ENCODE measurements around the gene KDM2B. TPM values are rescaled to one million over a fixed set of nuclear protein-coding genes. Genes with fewer than 3 reads are reported as not detected.
A peak's percentile ranks its signal among the peaks of the same experiment; 100 is the strongest.

The KDM2B gene
- polyA plus RNA-seq, 3 donors: 9.7 to 68.1 (median 9.7) TPM

DNA sequence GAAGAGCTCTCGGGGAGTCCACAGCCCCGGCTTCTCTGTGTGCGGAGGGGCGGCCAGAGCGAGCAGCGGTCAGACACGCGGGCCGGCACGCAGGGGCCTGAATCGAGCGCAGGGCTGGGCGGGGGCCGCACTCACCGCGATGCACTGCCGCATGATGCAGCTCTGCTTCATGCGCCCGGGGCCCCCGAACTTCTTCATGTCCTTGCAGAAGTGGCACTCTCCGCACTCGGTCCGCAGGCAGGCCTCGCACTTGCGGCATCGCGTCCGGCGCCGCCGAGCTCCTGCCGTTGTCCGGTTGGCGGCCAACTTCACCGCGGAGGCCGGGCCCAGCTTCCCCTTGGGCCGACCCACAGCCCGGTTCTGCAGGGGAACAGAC lies 127.8 kb downstream of the KDM2B start:
- Histone ChIP-seq H3K36me3 (replicated peaks in 1 of 2; ENCODE audit: control insufficient read depth in 1 of 2, insufficient read depth in 2 of 2, low read length in 2 of 2) (peaks cover 0 to 11% of the 10 kb centered on the region in 2 donors), H3K4me2 (replicated peaks; ENCODE audit: extremely low read depth, low read length, poor library complexity, severe bottlenecking) (peak overlapping the region; percentile 62), H3K27me3 (ENCODE audit: control insufficient read depth in 2 of 2, insufficient read depth in 2 of 2, low read length in 2 of 2) (no peaks in the 10 kb centered on the region), H3K27ac (ENCODE audit: low read depth in 1 of 2, low read length in 2 of 2) (peak overlapping the region; percentile 82 to 89), H3K79me2 (ENCODE audit: insufficient read depth, low read length) (peaks cover 71% of the 10 kb centered on the region), H3K4me3 (replicated peaks in 1 of 3; ENCODE audit: low read depth in 2 of 3, low read length in 3 of 3) (peak overlapping the region in 1 of 3 experiments; percentile 67), H3K4me1 (ENCODE audit: control insufficient read depth in 1 of 2, insufficient read depth in 2 of 2, low read length in 2 of 2) (peaks cover 63 to 69% of the 10 kb centered on the region in 2 donors), H3K9ac (ENCODE audit: insufficient read depth, low read length, poor library complexity, severe bottlenecking) (peak overlapping the region; percentile 42), H4K20me1 (ENCODE audit: insufficient read depth, low read length) (peaks cover 36% of the 10 kb centered on the region), H2AFZ (ENCODE audit: insufficient read depth, low read depth, low read length, poor library complexity, severe bottlenecking) (no peak overlapping the region), H3K9me3 (replicated peaks in 1 of 2; ENCODE audit: control insufficient read depth in 1 of 2, insufficient read depth in 1 of 2, low read length in 2 of 2) (no peaks in the 10 kb centered on the region)
- Mint-ChIP-seq H3K36me3 (peaks cover 28 to 30% of the 10 kb centered on the region in 2 donors), H3K4me3 (peak overlapping the region in 1 of 2 donors; percentile 2), H3K27me3 (ENCODE audit: low read depth in 3 of 3) (peaks cover 0 to 2% (median 2%) of the 10 kb centered on the region in 3 donors), H3K4me1 (peaks cover 75% of the 10 kb centered on the region), H3K27ac (peak overlapping the region in 6 of 7 donors; percentile 8 to 99 (median 98)), H3K9me3 (no peaks in the 10 kb centered on the region)
- TF ChIP-seq, protein P1, sequence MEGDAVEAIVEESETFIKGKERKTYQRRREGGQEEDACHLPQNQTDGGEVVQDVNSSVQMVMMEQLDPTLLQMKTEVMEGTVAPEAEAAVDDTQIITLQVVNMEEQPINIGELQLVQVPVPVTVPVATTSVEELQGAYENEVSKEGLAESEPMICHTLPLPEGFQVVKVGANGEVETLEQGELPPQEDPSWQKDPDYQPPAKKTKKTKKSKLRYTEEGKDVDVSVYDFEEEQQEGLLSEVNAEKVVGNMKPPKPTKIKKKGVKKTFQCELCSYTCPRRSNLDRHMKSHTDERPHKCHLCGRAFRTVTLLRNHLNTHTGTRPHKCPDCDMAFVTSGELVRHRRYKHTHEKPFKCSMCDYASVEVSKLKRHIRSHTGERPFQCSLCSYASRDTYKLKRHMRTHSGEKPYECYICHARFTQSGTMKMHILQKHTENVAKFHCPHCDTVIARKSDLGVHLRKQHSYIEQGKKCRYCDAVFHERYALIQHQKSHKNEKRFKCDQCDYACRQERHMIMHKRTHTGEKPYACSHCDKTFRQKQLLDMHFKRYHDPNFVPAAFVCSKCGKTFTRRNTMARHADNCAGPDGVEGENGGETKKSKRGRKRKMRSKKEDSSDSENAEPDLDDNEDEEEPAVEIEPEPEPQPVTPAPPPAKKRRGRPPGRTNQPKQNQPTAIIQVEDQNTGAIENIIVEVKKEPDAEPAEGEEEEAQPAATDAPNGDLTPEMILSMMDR (IDR thresholded peaks at IDR 0.05): no peak
- intact Hi-C loops (cut with micrococcal nuclease): no loop called here
- DNase-seq: no peak
- 95% methylated on average over 38 of the region's 39 CpGs for WGBS (ENCODE audit: insufficient coverage)

DNA sequence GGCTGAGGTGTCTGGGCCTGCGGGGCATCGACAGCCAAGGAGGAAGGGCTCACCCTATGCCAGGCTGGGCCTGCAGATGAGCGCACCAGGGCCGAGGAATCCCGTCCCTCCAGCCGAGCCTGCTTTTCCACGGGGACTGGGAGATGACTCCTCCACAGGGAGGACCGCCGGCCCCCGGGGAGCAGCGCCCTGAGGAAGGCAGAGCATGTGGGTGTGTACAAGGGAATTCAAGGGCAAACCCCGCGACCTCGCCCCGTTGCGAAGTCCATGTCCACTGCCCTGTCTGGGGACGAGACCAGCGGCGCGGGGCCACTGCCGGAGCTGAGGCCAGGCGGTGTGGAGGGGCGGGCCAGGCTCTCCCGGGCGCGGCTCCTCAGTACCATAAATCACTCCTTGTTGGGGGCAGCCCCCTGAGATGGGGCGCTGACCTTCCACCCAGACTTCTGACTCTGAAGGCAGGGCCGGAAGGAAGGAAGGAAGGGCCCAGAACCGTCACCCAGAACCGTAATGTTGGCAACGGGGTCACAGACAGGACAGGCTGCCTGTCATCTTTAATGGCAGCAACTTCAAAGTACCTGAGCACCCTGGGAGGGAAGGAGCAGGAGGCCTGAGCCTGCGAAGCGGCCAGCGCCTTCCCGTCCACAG lies 128.4 kb downstream of the KDM2B start:
- intact Hi-C loops (cut with micrococcal nuclease): no loop called here
- Mint-ChIP-seq H3K9me3 (no peaks in the 10 kb centered on the region), H3K36me3 (peaks cover 25 to 31% of the 10 kb centered on the region in 2 donors), H3K4me1 (peaks cover 70% of the 10 kb centered on the region), H3K27ac (peak overlapping the region; percentile 97 to 99 (median 98)), H3K4me3 (peak overlapping the region; percentile 64 to 75), H3K27me3 (ENCODE audit: low read depth in 3 of 3) (peaks cover 0 to 2% (median 2%) of the 10 kb centered on the region in 3 donors)
- Histone ChIP-seq H3K9me3 (replicated peaks in 1 of 2; ENCODE audit: control insufficient read depth in 1 of 2, insufficient read depth in 1 of 2, low read length in 2 of 2) (no peaks in the 10 kb centered on the region), H3K4me3 (replicated peaks in 1 of 3; ENCODE audit: low read depth in 2 of 3, low read length in 3 of 3) (peak overlapping the region in 1 of 3 experiments; percentile 67), H3K27ac (ENCODE audit: low read depth in 1 of 2, low read length in 2 of 2) (peak overlapping the region; percentile 82 to 89), H4K20me1 (ENCODE audit: insufficient read depth, low read length) (peaks cover 31% of the 10 kb centered on the region), H3K36me3 (replicated peaks in 1 of 2; ENCODE audit: control insufficient read depth in 1 of 2, insufficient read depth in 2 of 2, low read length in 2 of 2) (peaks cover 0 to 11% of the 10 kb centered on the region in 2 donors), H2AFZ (ENCODE audit: insufficient read depth, low read depth, low read length, poor library complexity, severe bottlenecking) (no peak overlapping the region), H3K27me3 (ENCODE audit: control insufficient read depth in 2 of 2, insufficient read depth in 2 of 2, low read length in 2 of 2) (no peaks in the 10 kb centered on the region), H3K79me2 (ENCODE audit: insufficient read depth, low read length) (peaks cover 71% of the 10 kb centered on the region), H3K4me2 (replicated peaks; ENCODE audit: extremely low read depth, low read length, poor library complexity, severe bottlenecking) (peak overlapping the region; percentile 62), H3K9ac (ENCODE audit: insufficient read depth, low read length, poor library complexity, severe bottlenecking) (peak overlapping the region; percentile 42), H3K4me1 (ENCODE audit: control insufficient read depth in 1 of 2, insufficient read depth in 2 of 2, low read length in 2 of 2) (peaks cover 59 to 64% of the 10 kb centered on the region in 2 donors)
- 36% methylated on average over 11 of the region's 35 CpGs for WGBS (ENCODE audit: insufficient coverage)
- TF ChIP-seq, protein P1 (IDR thresholded peaks at IDR 0.05): no peak
- DNase-seq: peak; percentile 41 to 58 (median 50)

All from CD14-positive monocyte (primary cell).